HEK293 (cell line): ENCODE results near the gene ARHGEF7.

ENCODE experiments used
- TCF7L2 ChIP-seq: IDR thresholded peaks from 2 replicates; pipeline ENCODE4 v1.6.1; 2011; ENCODE audit warnings: low read depth, mild to moderate bottlenecking, inconsistent platforms, low read length, moderate library complexity, borderline replicate concordance
- ZFP41 ChIP-seq: fragments of 450-650 bp; formaldehyde crosslinking; IDR thresholded peaks from 2 replicates; pipeline ENCODE4 v1.5.1; 2016; ENCODE audit warnings: missing biosample characterization, missing genetic modification characterization, borderline replicate concordance
- ZNF510 ChIP-seq: fragments of 450-650 bp; formaldehyde crosslinking; IDR thresholded peaks from 2 replicates; pipeline ENCODE4 v1.5.1; 2018; ENCODE audit warnings: mild to moderate bottlenecking, missing genetic modification characterization, missing biosample characterization; ENCODE audit not compliant: insufficient replicate concordance
- ZNF623 ChIP-seq: fragments of 450-650 bp; formaldehyde crosslinking; IDR thresholded peaks from 2 replicates; pipeline ENCODE4 v1.5.1; 2016; ENCODE audit warnings: missing biosample characterization, missing genetic modification characterization
- ZNF776 ChIP-seq: fragments of 450-650 bp; formaldehyde crosslinking; IDR thresholded peaks from 2 replicates; pipeline ENCODE4 v1.5.0; 2017; ENCODE audit warnings: missing biosample characterization, missing genetic modification characterization, borderline replicate concordance
- ZNF837 ChIP-seq: fragments of 450-650 bp; formaldehyde crosslinking; IDR thresholded peaks from 2 replicates; pipeline ENCODE4 v1.5.1; 2016; ENCODE audit warnings: missing biosample characterization, missing genetic modification characterization
- TF ChIP-seq, protein P1 (sequence below): fragments of 450-650 bp; formaldehyde crosslinking; IDR thresholded peaks from 2 replicates; pipeline ENCODE4 v1.5.1; 2016; ENCODE audit warnings: missing biosample characterization, missing genetic modification characterization
- TF ChIP-seq, protein P2 (sequence below): fragments of 450-650 bp; formaldehyde crosslinking; IDR thresholded peaks from 2 replicates; pipeline ENCODE4 v1.5.1; 2016; ENCODE audit warnings: missing biosample characterization, missing genetic modification characterization

DNA sequence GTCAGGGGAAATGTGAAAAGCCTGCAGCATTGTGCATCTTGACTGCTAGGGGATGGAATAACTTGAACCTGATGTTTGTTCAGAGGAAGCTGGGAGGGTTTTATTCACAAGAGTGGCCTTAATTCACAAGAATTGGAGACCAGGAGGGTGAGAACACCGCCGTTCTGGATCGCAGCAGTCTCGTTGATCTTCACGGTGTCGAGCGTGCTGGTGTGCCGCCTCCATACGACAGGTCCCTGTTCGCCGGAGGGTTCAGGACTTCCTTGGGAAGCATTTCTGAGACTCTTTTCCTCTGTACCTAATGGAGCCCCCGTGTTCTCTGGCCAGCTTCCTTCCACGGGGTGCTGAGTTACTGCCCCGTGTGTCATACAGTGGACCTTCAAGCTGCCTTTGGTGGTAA lies 66.9 kb downstream of the ARHGEF7 start:
- no peak for TF ChIP-seq ZNF776 (tag by site-specific recombination)
- TF ChIP-seq ZNF510 (tag by site-specific recombination) = no peak
- TF ChIP-seq ZFP41 (tag by site-specific recombination) = no peak
- TF ChIP-seq ZNF837 (tag by site-specific recombination) = no peak
- TF ChIP-seq TCF7L2 = no peak
- TF ChIP-seq, protein P1, sequence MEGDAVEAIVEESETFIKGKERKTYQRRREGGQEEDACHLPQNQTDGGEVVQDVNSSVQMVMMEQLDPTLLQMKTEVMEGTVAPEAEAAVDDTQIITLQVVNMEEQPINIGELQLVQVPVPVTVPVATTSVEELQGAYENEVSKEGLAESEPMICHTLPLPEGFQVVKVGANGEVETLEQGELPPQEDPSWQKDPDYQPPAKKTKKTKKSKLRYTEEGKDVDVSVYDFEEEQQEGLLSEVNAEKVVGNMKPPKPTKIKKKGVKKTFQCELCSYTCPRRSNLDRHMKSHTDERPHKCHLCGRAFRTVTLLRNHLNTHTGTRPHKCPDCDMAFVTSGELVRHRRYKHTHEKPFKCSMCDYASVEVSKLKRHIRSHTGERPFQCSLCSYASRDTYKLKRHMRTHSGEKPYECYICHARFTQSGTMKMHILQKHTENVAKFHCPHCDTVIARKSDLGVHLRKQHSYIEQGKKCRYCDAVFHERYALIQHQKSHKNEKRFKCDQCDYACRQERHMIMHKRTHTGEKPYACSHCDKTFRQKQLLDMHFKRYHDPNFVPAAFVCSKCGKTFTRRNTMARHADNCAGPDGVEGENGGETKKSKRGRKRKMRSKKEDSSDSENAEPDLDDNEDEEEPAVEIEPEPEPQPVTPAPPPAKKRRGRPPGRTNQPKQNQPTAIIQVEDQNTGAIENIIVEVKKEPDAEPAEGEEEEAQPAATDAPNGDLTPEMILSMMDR (tag by site-specific recombination) = no peak
- TF ChIP-seq, protein P2, sequence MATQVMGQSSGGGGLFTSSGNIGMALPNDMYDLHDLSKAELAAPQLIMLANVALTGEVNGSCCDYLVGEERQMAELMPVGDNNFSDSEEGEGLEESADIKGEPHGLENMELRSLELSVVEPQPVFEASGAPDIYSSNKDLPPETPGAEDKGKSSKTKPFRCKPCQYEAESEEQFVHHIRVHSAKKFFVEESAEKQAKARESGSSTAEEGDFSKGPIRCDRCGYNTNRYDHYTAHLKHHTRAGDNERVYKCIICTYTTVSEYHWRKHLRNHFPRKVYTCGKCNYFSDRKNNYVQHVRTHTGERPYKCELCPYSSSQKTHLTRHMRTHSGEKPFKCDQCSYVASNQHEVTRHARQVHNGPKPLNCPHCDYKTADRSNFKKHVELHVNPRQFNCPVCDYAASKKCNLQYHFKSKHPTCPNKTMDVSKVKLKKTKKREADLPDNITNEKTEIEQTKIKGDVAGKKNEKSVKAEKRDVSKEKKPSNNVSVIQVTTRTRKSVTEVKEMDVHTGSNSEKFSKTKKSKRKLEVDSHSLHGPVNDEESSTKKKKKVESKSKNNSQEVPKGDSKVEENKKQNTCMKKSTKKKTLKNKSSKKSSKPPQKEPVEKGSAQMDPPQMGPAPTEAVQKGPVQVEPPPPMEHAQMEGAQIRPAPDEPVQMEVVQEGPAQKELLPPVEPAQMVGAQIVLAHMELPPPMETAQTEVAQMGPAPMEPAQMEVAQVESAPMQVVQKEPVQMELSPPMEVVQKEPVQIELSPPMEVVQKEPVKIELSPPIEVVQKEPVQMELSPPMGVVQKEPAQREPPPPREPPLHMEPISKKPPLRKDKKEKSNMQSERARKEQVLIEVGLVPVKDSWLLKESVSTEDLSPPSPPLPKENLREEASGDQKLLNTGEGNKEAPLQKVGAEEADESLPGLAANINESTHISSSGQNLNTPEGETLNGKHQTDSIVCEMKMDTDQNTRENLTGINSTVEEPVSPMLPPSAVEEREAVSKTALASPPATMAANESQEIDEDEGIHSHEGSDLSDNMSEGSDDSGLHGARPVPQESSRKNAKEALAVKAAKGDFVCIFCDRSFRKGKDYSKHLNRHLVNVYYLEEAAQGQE = no peak
- no peak for TF ChIP-seq ZNF623
